Activated CD4-positive, alpha-beta T cell treated with anti-CD3 and anti-CD28 coated beads, Interleukin-2, amount 50 U/mL, for 4 hours (primary cell): ENCODE results near the gene THRB.

Experiments
- DNase-seq, 2 experiments: peaks; one replicate each; pipeline ENCODE4 v3.0.0-alpha.2; 2020

THRB gene

DNA sequence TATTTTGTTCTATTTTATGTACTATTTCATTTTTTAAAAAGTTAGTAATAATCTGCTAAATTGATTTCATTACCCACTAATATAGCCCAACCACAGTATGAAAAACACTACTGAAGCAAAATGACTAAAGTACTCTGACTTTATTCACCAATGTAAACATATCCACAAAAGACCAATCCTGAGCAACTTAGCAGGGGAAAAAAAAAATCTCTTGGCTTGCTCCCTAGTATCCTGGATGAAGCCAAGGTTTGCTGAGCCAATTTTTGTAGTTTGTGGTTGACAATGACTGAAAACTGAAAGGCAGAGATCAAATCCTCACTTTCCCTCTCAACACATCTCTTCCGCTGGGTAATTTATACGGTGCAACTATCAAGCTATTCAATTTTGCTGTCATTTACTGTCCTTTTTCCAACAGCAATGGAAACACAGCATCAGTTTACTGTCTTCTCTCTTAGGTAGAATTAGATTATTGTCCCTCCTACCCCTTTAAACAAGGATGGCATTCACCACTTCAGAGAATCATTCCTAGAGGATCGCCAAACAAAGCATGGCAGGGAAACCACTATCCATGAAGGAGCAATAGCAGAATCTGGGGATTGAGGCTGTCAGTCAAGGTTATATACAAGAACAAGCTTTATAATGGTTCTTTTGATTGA is 149.7 kb downstream of the THRB start:
- DNase-seq = no peak

DNA sequence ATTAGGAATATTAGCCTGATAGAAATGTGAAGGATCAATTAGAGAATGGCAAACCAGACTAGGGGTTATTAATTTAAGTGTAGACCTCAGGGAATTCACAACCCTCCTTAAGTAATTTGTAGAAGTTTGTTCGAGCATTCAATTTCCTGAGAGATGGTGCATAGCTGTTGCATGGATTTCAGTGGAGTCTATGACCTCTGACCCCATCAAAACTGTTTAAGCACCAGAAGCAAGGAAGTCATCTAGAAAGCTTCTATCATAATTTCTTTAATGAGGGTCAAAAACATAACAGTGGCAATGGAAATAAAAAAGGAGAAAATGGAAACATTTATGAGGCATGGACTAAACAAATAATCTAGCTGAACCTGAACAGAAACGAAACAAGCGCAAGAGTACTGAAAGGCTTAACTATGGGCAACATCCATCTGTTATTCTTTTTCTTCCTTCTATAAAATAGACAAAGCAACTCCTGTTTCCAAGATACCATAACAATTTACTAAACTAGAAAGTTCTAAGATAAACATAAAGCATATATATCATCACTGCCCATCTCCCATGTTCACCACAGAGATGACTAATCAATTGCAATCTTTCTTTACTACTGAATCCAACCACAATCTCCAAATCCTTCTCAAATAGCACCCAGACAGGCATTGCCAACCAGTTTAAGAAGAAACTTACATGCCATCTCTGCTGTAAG is 151.4 kb downstream of the THRB start:
- no peak for DNase-seq

DNA sequence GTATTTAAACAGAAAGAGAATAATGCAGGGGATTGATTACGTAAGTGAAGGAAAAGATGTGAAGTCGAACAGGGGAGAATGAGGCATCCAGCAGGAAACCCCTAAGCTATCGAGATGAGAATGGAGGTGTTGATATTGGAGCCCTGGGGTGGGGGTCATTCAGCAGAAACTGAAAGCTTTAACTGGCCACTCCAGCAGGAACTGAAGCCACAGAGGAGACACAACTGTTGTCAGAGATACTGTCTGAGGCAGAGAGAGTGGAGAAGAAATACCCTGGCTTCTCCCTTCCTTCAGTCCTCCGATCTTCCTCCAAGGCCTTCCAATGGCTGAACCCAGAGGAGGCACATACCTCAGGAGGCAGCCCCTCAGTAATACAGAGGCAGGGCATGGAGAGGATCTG is 152.4 kb downstream of the THRB start:
- no peak for DNase-seq

DNA sequence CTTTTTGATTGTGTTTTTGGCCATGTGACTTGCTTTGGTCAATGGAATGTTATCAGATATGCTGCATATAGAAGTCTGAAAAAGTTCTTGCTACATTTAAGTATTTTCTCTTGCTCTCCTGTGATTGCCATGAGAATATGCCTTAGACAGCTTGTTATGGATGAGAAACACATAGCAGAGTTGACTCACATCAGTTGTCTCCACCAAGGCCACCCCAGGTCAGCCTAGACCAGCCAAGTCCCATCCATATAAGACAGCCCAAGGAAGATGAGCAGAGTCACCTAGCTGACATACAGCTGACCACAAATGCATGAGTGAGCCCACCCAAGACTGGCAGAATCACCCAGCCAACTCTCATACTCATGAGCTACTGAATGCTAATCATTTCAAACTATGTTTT is 153.0 kb downstream of the THRB start:
- DNase-seq = no peak

DNA sequence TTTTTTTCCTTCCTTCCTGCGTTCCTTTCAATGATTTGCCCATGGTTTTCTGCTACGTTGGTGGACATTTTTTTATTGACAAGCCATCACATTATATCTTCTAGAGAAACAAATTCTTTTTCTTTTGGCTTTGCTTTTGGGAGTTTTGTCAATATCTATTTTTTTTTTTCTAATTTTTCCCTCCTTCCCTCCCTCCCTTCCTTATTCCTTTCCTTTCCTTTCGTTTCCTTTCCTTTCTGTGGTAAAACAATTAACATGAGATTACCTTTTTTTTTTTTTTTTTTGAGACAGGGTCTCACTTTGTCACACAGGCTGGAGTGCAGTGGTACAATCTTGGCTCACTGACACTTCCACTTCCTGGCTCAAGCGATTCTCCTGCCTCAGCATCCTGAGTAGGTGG is 153.7 kb downstream of the THRB start:
- no peak for DNase-seq

DNA sequence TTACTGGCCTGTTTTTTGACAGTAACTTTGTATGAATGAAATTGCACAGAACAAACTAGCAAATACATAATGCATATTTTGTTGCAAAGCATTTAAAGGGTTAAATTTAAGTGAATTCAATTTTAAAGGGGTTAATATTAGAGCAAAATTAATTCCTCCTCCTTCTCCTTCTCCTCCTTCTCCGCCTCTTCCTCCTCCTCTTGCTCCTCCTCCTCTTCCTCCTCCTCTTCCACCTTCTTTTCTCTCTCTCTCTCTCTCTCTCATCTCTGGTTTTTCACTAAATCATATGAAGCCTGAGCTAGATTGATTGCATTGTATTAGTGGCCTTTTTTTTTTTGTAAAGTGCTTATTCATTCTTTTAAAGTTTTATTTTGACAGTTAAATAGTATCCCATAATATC is 154.5 kb downstream of the THRB start:
- DNase-seq = no peak

DNA sequence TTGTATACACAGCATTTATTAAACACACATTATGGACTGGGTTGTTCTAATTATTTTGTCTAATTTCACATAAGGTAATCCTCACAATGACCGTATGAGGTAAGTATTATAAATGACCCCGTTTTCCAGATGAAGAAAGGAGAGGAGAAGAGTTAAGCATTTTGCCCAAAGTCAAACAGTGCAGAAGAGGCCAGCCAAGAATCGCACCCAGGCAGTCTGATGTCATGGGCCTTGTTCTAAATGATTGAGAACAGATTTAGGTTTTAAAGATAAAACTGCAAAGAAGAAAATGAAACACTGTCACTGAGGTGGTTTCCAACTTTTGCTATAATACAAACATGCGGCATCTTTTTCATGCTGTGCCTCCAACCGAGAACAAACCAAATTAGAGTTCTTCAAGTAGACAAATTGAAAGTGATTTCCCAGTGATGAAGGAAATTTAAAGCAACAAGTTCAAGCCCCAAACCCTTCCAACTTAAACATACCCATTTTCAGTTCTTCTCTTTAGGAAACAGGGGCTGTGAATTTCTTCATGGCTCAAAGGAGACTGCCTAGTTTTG is 155.3 kb downstream of the THRB start:
- DNase-seq = no peak

DNA sequence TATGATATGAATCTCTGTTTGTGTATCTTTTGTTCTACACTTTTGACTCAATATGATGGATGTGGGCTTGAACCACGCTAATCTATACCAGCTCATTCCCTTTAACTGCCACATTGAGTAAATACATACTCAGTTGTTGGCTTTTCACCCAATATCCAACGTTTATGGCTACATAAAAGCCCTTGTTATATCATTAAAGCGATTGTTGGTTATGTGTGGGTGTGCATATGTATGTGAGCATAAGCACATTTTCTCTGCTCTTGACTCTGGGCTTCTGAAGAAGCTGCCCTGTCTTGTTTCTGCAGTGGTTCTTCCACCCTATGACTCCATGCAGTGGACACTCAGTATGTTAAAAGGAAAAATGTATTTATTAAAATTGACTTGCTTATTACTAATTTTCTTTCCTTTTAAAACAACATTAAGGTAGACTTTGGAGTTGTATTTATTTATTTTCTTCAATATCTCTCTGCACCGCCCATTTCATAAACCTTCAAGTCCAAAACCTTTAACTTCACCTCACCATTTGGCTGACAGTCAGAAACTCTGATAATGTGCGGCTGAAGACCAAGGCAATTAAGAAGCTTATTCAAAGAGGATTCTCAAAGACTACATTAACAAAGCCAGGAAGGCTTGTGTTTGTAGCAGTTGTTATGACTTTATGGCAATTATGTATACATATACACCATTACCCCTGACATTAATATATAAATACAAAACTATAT is 156.1 kb downstream of the THRB start:
- no peak for DNase-seq

DNA sequence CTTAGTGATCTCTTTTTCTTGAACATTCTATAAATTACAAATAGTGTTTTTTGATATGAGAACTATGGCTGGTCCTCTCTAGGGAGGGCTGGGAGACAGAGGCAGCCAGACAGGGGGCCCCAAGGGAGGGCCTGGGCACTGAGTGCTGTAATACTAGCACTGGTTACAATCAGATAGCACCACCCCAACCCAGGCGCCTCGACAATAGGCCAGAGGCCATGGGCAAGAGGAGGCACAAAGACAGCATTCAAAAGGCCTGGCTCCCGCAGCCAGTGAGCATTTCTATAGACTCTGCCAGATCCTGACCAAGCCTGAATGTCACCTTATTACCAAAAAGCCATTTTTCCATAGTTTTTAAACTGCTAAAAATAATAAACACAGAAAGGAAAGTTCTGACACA is 158.5 kb downstream of the THRB start:
- DNase-seq = no peak

DNA sequence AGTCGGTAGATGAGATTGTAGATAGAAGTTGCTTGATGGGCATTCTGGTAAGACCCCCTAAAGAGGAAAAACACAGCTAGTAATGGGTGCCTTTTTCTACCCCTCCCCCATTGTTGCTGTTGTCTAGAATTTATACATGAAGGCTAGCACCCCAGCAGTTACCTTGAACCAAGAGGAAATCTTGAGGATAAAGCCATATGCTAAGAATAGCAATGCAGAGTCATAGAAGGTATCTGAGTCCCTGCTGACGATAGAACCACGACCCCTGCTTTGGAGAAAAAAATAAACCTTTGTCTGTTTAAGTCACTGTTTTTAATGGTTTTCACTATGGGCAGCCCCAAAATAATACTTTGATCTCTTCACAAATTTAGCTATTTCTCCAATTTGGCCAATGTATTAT is 162.6 kb downstream of the THRB start:
- no peak for DNase-seq

DNA sequence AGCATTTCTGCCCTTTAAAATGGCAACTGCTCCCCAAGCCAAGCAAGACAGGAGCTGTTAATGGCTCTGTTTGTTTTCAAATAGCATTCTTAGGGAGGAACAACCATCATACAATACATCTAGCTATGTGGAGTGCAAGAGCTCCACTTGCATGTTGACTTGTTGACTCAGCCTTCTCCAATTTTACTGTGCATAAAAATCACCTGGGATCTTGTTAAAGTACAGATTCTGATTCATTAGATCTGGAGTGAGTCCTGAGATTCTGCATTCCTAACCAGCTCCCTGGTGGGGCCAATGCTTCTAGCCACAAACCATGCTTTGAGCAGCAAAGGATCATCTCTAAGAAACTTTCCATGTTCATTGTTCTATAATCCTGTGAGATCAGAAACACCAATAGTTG is 171.4 kb downstream of the THRB start:
- DNase-seq = no peak

DNA sequence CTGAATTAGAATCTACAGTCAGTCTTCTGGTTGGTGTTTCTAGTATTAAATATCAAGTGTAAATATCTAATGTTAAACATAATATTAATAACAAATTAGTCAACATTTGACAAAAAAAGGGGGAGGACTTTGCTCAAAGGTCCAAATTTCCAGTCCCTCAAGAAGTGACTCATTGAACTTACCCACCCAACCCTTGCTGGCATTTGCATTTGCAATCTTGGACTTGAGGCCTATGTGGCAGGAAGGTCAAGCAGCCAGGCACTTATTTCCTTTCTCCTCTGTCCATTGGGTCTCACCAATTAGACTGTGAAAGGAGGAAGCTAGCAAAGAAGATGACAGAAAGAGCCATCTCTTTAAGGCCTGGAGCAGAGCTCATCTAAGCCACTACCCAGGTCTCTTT is 174.0 kb downstream of the THRB start:
- no peak for DNase-seq

DNA sequence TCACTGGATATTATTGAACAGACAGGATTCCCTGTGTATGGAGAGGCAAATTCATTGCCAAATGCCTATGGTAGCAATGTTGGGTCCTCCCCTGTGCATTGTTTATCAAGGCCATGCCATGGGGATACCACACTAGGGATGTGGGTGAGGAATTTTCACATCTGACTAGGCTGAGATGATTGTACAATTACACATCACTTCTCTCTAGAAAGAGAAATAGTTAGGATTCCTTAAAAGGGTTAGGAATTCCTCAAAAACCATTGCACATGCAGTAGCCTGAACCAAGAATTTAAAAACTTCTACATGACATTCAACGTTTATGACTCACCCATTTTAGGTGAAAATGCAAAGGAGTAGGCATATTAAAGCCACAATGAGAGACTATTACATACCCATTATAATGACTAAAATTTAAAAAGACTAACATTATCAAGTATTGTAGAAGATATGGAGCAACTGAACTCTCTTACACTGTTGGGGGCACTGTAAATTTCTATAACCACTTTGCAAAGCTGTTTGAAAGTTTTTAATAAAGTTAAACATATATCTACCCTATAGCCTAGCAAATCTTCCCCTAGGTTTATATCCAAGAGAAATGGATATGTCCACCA is 175.9 kb downstream of the THRB start:
- DNase-seq = no peak

DNA sequence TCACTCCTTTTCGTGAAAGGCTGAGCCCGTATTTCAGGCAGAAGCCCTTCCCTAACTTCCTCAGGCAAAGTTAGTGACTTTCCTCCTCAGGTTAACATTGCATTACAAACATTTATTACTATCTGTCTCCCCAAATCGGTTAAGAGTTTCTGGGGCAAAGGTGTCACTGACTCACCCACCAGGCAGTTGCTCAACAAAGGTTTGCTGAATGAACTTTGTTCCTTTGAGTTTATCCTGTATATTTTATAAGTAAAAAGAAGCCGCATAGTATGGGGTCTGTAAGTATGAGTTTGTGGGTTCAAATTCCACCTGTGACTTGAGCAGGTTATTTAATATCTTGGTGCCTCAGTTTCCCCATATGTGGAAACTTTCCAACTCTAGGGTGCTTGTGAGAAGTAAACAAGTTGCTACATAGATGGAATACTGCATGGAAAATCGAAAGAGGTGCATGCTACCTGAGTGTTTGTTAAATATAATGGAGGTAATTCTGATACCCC is 177.7 kb downstream of the THRB start:
- DNase-seq = no peak

DNA sequence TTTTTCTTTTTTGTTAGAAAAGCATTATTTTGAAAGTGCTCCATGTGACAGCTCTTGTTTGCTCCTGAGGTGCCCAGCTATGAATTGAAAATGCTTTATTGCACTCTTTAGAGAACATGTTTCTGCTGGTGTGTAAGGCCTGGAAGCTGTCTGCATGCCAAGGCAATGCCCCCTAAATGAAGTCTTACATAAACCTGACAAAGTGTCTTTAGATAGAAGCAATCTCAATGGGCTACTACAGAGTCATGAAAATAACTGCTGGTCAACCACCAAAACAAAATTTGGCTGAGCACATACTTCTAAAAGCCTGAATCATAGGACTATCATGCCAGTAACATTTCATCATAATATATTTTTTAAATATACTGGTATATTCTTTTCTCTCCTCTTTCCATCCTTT is 178.7 kb downstream of the THRB start:
- no peak for DNase-seq

DNA sequence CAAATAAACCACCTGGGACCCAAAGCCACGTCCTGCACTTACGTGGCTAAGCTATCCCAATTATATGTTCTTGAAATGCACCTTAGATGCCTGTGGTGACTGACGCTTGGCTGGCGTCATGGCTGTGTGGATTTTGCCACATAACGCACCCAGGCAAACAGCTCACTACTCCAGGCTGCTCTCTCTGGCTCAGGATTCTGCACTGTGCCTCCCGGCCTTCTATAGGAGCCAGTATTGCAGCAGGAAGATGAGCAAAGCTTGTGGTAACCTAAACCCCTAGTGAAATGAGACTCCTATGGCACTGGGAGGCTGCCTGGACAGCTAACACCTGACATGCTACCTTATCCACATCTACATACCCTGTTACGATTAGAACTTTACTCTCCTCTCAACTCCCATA is 179.3 kb downstream of the THRB start:
- no peak for DNase-seq

DNA sequence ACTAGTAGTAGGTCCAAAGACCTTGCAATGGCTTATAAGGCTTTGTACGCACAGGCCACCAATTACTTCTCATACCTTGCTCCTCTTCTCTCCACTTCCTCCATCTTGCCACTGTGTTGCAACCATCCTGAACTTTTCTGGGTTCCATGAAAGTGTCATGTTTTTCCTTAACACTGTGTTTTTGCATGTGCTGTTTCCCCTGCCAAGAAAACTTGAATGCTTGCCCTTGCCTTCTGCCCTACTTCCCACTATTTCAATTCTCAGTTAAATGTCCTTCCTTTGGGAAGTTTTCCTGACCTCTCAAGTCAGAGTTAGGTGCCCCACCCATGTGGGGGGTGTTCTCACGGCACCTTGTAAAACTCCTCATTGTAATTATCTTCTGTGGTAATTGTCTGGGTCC is 182.8 kb downstream of the THRB start:
- DNase-seq = no peak

DNA sequence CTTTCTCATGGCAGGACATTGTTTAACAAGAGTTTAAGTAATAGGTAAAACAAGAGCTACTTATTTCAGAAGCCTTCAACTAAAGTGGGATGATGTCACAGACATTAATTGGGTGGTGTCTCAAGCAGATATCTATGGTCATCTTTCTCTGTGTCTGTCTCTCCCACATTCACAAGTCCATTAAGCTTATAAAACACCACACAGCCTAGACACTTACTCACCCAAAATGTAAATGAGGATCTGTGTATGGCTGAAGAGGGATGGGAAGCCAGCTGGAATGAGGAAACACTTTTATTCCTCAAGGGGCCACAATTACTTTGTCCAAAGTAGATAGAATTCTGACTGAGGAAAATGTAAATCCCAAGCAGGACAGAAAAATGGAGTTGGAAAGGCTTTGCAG is 183.8 kb downstream of the THRB start:
- DNase-seq = no peak

DNA sequence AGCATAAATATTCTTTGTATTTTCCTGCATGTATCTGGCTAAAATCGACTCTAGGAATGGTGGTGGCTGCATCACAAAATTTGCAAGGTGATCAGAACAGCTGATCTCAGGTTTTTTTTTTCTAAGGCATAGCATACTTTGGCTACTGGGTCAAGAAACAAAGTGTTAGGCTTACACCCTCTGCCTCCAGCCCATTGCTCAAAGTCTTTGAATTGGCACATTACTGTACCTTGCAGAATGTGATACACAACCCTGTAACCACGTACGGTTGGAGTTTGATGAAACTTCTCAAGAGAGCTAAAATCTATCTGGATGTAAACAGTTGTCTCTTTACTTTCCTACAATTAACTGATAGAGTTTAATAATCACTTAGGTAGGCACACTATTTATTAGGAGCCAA is 188.1 kb downstream of the THRB start:
- DNase-seq = no peak

DNA sequence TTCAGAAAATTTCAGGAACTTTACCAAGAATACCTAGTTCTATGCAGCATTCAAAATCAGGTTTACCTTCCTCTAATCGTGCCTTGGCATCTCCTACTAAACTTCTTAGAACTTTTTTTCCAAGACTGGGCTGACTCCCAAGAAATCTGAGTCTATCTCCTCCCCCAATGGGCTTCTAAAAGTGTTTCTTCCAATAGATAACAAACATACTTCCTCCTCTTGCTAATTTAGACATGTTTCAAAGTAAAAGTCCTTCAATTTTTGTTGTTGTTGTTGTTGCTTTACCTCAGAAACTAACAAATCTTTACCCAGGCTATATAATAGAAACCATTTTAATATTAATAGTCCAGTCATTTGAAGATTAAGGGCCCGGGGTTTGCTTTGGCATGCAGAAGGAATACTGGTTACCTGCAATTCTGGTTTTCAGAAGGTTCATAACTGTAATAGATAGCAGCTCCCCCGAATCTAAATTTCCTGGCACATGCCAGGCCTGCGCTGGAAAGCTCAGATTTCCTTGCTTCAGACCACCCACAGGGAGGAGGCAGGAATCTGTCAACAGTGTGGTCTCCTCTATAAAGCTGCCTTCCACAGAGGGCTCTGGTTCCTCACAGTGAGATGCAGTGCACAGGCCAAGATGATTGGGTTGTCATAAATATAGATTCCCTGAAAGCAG is 188.7 kb downstream of the THRB start:
- no peak for DNase-seq

DNA sequence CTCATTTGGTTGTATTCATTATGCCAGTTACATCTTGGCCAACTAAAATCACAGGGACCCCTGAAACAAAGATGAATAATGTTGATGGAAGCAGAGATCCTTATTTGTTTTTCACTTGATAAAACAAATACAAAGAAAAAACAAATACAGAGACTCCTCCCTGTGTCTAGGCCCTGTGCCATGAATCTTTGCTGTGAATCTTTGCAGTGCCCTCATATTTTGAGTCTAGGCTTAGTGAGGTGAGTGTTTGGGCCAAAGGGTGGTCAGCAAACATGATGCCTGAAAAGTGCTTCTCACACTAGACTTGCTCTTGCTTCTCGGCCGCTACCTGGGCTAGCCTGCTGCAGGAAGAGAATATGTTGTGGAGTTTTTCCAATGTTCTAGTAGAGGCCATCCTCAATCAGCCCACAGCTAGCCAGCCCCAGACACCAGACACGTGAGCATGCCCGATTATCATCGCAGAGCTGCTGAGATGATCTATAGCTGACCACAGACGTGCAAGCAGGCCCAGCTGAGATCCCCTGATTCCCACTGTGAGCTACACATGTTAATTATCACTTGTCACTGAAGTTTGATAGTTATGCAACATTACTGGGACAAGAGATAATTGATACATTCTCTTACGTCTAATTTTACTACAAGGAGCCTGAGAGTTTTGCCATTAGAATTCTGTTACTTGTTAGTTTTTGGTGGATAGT is 191.4 kb downstream of the THRB start:
- DNase-seq = no peak

DNA sequence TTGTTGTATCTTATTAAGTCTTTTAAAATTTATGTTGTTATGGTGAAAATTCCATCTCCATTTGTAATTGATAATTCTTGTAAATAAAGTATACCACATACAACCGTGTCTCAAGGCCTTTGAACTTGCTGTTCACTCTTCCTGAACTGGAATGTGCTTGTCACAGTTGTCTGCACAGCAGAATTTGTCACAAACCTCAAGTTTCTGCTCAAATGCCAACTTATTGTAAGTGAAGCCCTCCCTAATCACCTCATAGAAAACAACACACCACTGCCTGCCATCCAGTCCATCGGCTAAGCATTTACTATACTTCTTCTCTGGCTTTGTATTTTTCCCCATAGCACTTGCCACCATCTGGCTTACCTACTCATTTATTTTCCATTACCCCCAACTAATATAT is 192.3 kb downstream of the THRB start:
- no peak for DNase-seq
